WTC11 (cell line): ENCODE data around the gene SLC26A11.

ENCODE experiments used
- ETV6 ChIP-seq: sonication (generic); formaldehyde crosslinking; IDR thresholded peaks from 2 replicates; pipeline ENCODE4 v1.8.1; 2022; ENCODE audit warnings: mild to moderate bottlenecking, missing genetic modification reagents
- NR2C2 ChIP-seq: sonication (generic); formaldehyde crosslinking; IDR thresholded peaks from 2 replicates; pipeline ENCODE4 v1.8.0; 2022; ENCODE audit warnings: mild to moderate bottlenecking, missing genetic modification reagents
- SP1 ChIP-seq: sonication (generic); formaldehyde crosslinking; conservative IDR thresholded peaks from 2 replicates; pipeline ENCODE4 v1.8.1; 2022; ENCODE audit warnings: missing genetic modification reagents
- ZNF416 ChIP-seq: fragments of 250-450 bp; sonication (Bioruptor Pico); IDR thresholded peaks from 2 replicates; pipeline ENCODE4 v1.9.0; 2021; ENCODE audit warnings: mild to moderate bottlenecking, inconsistent platforms
- TF ChIP-seq, protein P1 (sequence below): fragments of 200-600 bp; IDR thresholded peaks from 2 replicates; pipeline ENCODE4 v1.8.0; 2022; ENCODE audit warnings: antibody characterized with exemption
- TF ChIP-seq, protein P2 (sequence below): sonication (generic); formaldehyde crosslinking; IDR thresholded peaks from 2 replicates; pipeline ENCODE4 v1.8.1; 2022; ENCODE audit warnings: low read depth, missing genetic modification reagents, borderline replicate concordance
- TF ChIP-seq, protein P3 (sequence below): sonication (generic); formaldehyde crosslinking; IDR thresholded peaks from 2 replicates; pipeline ENCODE4 v1.8.1; 2023; ENCODE audit warnings: mild to moderate bottlenecking, missing genetic modification reagents, moderate library complexity
- TF ChIP-seq, protein P4 (sequence below): sonication (generic); formaldehyde crosslinking; IDR thresholded peaks from 2 replicates; pipeline ENCODE4 v1.8.1; 2022; ENCODE audit warnings: mild to moderate bottlenecking, missing genetic modification reagents, moderate library complexity, borderline replicate concordance
- TF ChIP-seq, protein P5 (sequence below): fragments of 250-450 bp; sonication (Bioruptor Pico); IDR thresholded peaks from 2 replicates; pipeline ENCODE4 v1.9.0; 2021; ENCODE audit warnings: mild to moderate bottlenecking, borderline replicate concordance
- TF ChIP-seq, protein P6 (sequence below): sonication (generic); formaldehyde crosslinking; IDR thresholded peaks from 2 replicates; pipeline ENCODE4 v1.8.1; 2022; ENCODE audit warnings: low read depth, mild to moderate bottlenecking, moderate library complexity, missing genetic modification reagents, borderline replicate concordance
- TF ChIP-seq, protein P7 (sequence below): sonication (generic); formaldehyde crosslinking; IDR thresholded peaks from 2 replicates; pipeline ENCODE4 v1.8.0; 2023; ENCODE audit warnings: missing genetic modification reagents, mild to moderate bottlenecking, borderline replicate concordance
- TF ChIP-seq, protein P8 (sequence below): sonication (generic); formaldehyde crosslinking; IDR thresholded peaks from 2 replicates; pipeline ENCODE4 v1.8.1; 2023; ENCODE audit warnings: mild to moderate bottlenecking, missing genetic modification reagents

DNA sequence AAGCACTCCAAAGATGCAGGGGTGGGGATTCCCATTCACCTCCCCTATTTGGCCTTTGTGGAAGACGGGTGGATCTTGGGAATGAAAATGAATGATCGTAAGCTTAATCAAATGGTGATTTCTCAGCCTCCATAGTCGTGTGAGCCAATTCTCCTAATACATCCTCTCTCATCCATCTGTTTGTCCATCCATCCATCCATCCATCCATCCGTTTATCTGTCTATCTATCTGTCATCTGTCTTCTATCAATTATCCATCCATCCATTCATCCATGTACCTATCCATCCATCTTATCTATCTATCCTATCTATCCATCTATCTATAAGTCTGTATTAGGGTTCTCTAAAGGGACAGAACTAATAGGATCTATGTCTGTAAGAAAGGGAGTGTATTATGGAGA lies 48.2 kb downstream of the SLC26A11 start:
- TF ChIP-seq, protein P1, sequence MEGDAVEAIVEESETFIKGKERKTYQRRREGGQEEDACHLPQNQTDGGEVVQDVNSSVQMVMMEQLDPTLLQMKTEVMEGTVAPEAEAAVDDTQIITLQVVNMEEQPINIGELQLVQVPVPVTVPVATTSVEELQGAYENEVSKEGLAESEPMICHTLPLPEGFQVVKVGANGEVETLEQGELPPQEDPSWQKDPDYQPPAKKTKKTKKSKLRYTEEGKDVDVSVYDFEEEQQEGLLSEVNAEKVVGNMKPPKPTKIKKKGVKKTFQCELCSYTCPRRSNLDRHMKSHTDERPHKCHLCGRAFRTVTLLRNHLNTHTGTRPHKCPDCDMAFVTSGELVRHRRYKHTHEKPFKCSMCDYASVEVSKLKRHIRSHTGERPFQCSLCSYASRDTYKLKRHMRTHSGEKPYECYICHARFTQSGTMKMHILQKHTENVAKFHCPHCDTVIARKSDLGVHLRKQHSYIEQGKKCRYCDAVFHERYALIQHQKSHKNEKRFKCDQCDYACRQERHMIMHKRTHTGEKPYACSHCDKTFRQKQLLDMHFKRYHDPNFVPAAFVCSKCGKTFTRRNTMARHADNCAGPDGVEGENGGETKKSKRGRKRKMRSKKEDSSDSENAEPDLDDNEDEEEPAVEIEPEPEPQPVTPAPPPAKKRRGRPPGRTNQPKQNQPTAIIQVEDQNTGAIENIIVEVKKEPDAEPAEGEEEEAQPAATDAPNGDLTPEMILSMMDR = no peak
- no peak for TF ChIP-seq SP1 (CRISPR knock-in tag)
- no peak for TF ChIP-seq NR2C2 (CRISPR knock-in tag)
- no peak for TF ChIP-seq ETV6 (CRISPR knock-in tag)
- TF ChIP-seq, protein P2, sequence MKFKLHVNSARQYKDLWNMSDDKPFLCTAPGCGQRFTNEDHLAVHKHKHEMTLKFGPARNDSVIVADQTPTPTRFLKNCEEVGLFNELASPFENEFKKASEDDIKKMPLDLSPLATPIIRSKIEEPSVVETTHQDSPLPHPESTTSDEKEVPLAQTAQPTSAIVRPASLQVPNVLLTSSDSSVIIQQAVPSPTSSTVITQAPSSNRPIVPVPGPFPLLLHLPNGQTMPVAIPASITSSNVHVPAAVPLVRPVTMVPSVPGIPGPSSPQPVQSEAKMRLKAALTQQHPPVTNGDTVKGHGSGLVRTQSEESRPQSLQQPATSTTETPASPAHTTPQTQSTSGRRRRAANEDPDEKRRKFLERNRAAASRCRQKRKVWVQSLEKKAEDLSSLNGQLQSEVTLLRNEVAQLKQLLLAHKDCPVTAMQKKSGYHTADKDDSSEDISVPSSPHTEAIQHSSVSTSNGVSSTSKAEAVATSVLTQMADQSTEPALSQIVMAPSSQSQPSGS (CRISPR knock-in tag) = no peak
- TF ChIP-seq, protein P3, sequence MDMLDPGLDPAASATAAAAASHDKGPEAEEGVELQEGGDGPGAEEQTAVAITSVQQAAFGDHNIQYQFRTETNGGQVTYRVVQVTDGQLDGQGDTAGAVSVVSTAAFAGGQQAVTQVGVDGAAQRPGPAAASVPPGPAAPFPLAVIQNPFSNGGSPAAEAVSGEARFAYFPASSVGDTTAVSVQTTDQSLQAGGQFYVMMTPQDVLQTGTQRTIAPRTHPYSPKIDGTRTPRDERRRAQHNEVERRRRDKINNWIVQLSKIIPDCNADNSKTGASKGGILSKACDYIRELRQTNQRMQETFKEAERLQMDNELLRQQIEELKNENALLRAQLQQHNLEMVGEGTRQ (CRISPR knock-in tag) = no peak
- TF ChIP-seq ZNF416 = no peak
- TF ChIP-seq, protein P4, sequence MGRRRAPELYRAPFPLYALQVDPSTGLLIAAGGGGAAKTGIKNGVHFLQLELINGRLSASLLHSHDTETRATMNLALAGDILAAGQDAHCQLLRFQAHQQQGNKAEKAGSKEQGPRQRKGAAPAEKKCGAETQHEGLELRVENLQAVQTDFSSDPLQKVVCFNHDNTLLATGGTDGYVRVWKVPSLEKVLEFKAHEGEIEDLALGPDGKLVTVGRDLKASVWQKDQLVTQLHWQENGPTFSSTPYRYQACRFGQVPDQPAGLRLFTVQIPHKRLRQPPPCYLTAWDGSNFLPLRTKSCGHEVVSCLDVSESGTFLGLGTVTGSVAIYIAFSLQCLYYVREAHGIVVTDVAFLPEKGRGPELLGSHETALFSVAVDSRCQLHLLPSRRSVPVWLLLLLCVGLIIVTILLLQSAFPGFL (CRISPR knock-in tag) = no peak
- TF ChIP-seq, protein P5, sequence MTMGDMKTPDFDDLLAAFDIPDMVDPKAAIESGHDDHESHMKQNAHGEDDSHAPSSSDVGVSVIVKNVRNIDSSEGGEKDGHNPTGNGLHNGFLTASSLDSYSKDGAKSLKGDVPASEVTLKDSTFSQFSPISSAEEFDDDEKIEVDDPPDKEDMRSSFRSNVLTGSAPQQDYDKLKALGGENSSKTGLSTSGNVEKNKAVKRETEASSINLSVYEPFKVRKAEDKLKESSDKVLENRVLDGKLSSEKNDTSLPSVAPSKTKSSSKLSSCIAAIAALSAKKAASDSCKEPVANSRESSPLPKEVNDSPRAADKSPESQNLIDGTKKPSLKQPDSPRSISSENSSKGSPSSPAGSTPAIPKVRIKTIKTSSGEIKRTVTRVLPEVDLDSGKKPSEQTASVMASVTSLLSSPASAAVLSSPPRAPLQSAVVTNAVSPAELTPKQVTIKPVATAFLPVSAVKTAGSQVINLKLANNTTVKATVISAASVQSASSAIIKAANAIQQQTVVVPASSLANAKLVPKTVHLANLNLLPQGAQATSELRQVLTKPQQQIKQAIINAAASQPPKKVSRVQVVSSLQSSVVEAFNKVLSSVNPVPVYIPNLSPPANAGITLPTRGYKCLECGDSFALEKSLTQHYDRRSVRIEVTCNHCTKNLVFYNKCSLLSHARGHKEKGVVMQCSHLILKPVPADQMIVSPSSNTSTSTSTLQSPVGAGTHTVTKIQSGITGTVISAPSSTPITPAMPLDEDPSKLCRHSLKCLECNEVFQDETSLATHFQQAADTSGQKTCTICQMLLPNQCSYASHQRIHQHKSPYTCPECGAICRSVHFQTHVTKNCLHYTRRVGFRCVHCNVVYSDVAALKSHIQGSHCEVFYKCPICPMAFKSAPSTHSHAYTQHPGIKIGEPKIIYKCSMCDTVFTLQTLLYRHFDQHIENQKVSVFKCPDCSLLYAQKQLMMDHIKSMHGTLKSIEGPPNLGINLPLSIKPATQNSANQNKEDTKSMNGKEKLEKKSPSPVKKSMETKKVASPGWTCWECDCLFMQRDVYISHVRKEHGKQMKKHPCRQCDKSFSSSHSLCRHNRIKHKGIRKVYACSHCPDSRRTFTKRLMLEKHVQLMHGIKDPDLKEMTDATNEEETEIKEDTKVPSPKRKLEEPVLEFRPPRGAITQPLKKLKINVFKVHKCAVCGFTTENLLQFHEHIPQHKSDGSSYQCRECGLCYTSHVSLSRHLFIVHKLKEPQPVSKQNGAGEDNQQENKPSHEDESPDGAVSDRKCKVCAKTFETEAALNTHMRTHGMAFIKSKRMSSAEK (CRISPR knock-in tag) = no peak
- TF ChIP-seq, protein P6, sequence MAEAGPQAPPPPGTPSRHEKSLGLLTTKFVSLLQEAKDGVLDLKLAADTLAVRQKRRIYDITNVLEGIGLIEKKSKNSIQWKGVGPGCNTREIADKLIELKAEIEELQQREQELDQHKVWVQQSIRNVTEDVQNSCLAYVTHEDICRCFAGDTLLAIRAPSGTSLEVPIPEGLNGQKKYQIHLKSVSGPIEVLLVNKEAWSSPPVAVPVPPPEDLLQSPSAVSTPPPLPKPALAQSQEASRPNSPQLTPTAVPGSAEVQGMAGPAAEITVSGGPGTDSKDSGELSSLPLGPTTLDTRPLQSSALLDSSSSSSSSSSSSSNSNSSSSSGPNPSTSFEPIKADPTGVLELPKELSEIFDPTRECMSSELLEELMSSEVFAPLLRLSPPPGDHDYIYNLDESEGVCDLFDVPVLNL = no peak
- TF ChIP-seq, protein P7, sequence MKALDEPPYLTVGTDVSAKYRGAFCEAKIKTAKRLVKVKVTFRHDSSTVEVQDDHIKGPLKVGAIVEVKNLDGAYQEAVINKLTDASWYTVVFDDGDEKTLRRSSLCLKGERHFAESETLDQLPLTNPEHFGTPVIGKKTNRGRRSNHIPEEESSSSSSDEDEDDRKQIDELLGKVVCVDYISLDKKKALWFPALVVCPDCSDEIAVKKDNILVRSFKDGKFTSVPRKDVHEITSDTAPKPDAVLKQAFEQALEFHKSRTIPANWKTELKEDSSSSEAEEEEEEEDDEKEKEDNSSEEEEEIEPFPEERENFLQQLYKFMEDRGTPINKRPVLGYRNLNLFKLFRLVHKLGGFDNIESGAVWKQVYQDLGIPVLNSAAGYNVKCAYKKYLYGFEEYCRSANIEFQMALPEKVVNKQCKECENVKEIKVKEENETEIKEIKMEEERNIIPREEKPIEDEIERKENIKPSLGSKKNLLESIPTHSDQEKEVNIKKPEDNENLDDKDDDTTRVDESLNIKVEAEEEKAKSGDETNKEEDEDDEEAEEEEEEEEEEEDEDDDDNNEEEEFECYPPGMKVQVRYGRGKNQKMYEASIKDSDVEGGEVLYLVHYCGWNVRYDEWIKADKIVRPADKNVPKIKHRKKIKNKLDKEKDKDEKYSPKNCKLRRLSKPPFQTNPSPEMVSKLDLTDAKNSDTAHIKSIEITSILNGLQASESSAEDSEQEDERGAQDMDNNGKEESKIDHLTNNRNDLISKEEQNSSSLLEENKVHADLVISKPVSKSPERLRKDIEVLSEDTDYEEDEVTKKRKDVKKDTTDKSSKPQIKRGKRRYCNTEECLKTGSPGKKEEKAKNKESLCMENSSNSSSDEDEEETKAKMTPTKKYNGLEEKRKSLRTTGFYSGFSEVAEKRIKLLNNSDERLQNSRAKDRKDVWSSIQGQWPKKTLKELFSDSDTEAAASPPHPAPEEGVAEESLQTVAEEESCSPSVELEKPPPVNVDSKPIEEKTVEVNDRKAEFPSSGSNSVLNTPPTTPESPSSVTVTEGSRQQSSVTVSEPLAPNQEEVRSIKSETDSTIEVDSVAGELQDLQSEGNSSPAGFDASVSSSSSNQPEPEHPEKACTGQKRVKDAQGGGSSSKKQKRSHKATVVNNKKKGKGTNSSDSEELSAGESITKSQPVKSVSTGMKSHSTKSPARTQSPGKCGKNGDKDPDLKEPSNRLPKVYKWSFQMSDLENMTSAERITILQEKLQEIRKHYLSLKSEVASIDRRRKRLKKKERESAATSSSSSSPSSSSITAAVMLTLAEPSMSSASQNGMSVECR (CRISPR knock-in tag) = no peak
- TF ChIP-seq, protein P8, sequence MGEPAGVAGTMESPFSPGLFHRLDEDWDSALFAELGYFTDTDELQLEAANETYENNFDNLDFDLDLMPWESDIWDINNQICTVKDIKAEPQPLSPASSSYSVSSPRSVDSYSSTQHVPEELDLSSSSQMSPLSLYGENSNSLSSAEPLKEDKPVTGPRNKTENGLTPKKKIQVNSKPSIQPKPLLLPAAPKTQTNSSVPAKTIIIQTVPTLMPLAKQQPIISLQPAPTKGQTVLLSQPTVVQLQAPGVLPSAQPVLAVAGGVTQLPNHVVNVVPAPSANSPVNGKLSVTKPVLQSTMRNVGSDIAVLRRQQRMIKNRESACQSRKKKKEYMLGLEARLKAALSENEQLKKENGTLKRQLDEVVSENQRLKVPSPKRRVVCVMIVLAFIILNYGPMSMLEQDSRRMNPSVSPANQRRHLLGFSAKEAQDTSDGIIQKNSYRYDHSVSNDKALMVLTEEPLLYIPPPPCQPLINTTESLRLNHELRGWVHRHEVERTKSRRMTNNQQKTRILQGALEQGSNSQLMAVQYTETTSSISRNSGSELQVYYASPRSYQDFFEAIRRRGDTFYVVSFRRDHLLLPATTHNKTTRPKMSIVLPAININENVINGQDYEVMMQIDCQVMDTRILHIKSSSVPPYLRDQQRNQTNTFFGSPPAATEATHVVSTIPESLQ (CRISPR knock-in tag) = no peak
